ENCODE results near the gene LAMA4. TPM values are rescaled to one million over a fixed set of nuclear protein-coding genes. Genes with fewer than 3 reads are reported as not detected.

The LAMA4 gene
- total RNA-seq, 5 donors from 2014 or later (not counting 1 experiment from before 2014, with no cell fraction given): 0.25 to 0.85 (median 0.56) TPM; not detected in 2

GRCh38 chr6:112268019-112268418, 13.7 kb upstream of the LAMA4 start:
- no peak for ATAC-seq (replicated peaks in 1 of 4)
- Mint-ChIP-seq H3K27me3 (peaks cover 0 to 4% of the 10 kb centered on the region in 2 donors), H3K36me3 (no peaks in the 10 kb centered on the region), H3K9me3 (no peaks in the 10 kb centered on the region), H3K27ac (no peak overlapping the region), H3K4me1 (peaks cover 5 to 8% (median 7%) of the 10 kb centered on the region in 3 donors), H3K4me3 (no peak overlapping the region)
- Histone ChIP-seq H3K4me3 (ENCODE audit: control insufficient read depth in 1 of 2, extremely low read depth in 1 of 2, low read length in 1 of 2) (no peak overlapping the region), H3K36me3 (ENCODE audit: control insufficient read depth in 2 of 2, extremely low read depth in 1 of 2, insufficient read depth in 1 of 2, low read length in 1 of 2) (no peaks in the 10 kb centered on the region), H3K27me3 (replicated peaks in 1 of 2; ENCODE audit: control insufficient read depth in 2 of 2, extremely low read depth in 1 of 2, insufficient read depth in 2 of 2, low read length in 1 of 2) (no peaks in the 10 kb centered on the region), H3K4me1 (ENCODE audit: control insufficient read depth in 1 of 2, extremely low read depth in 1 of 2, insufficient read depth in 2 of 2, low read length in 2 of 2) (no peaks in the 10 kb centered on the region), H3K27ac (ENCODE audit: low read length) (no peak overlapping the region), H3K9me3 (no peaks in the 10 kb centered on the region)
- no peak for DNase-seq
- CTCF ChIA-PET: interaction anchor here in 1 of 2 donors (1.1 kb wide), 1 partner anchor 88 kb away, joined by 3 read pairs; no protein-coding TSS in a partner anchor
- POLR2A ChIA-PET: no interaction called here
- WGBS (ENCODE audit: insufficient coverage): no CpG with 5 or more reads among the region's 2 CpGs

DNA sequence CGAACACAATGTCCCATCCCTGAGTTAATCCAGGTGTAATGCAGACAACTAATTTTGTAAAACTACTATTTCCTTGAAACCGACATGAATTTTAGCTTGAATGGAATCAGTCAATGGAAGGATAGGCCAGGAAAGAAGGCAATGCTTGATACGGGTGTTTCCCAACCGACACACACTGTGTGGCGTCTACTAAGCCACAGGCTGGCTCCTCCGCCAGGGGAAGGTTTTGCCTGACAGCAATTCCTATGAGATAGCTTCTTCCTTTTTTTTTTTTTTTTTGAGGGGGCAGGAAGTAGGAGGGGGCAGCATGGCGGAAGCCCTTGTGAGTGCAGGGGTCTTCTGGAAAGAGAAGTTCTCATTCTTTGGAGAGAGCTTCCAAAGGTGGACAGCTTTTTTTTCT, 12.0 kb upstream of the LAMA4 start:
- POLR2A ChIA-PET: interaction anchor here in 1 of 2 donors (0.6 kb wide), 1 partner anchor 9 kb away, joined by 3 read pairs; no protein-coding TSS in a partner anchor

DNA sequence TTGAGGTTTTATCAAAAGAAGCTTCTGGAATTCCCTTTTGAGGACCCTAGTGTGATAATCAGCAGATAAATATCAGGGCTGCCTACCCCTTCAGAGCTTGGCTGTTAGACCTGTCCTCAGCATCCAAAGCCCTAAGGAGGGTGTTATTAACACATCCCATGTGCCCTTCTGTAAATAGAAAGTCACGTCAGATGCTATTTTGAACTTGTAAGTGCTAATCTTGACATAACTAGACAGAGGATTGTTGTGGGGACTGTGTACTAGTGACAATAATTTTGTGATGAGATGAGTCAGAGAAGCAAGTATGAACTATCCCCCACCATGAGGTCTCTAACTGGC, 4.9 kb upstream of the LAMA4 start:
- ATAC-seq (replicated peaks in 1 of 4) (no peak), DNase-seq (no peak)
- Mint-ChIP-seq H3K4me3 (no peak overlapping the region), H3K4me1 (peaks cover 4 to 6% (median 4%) of the 10 kb centered on the region in 3 donors), H3K27me3 (peaks cover 14 to 25% of the 10 kb centered on the region in 2 donors), H3K9me3 (no peaks in the 10 kb centered on the region), H3K36me3 (no peaks in the 10 kb centered on the region), H3K27ac (no peak overlapping the region)
- ChIA-PET POLR2A (no interaction called here), CTCF (no interaction called here)
- WGBS (ENCODE audit: insufficient coverage): no CpG with 5 or more reads among the region's 1 CpG
- Histone ChIP-seq H3K36me3 (ENCODE audit: control insufficient read depth in 2 of 2, extremely low read depth in 1 of 2, insufficient read depth in 1 of 2, low read length in 1 of 2) (no peaks in the 10 kb centered on the region), H3K27me3 (replicated peaks in 1 of 2; ENCODE audit: control insufficient read depth in 2 of 2, extremely low read depth in 1 of 2, insufficient read depth in 2 of 2, low read length in 1 of 2) (peaks cover 0 to 8% of the 10 kb centered on the region in 2 experiments), H3K9me3 (no peaks in the 10 kb centered on the region), H3K4me3 (ENCODE audit: control insufficient read depth in 1 of 2, extremely low read depth in 1 of 2, low read length in 1 of 2) (no peak overlapping the region), H3K27ac (ENCODE audit: low read length) (no peak overlapping the region), H3K4me1 (ENCODE audit: control insufficient read depth in 1 of 2, extremely low read depth in 1 of 2, insufficient read depth in 2 of 2, low read length in 2 of 2) (peaks cover 0 to 2% of the 10 kb centered on the region in 2 experiments)

More for the DNA sequence above, 12.0 kb upstream of the LAMA4 start:
- H3K27ac Mint-ChIP-seq: no peak overlapping the region
- 60% methylated on average over 2 of the region's 7 CpGs for WGBS (ENCODE audit: insufficient coverage)
- Histone ChIP-seq H3K36me3 (ENCODE audit: control insufficient read depth in 2 of 2, extremely low read depth in 1 of 2, insufficient read depth in 1 of 2, low read length in 1 of 2) (no peaks in the 10 kb centered on the region), H3K27ac (ENCODE audit: low read length) (no peak overlapping the region), H3K4me3 (ENCODE audit: control insufficient read depth in 1 of 2, extremely low read depth in 1 of 2, low read length in 1 of 2) (no peak overlapping the region), H3K9me3 (no peaks in the 10 kb centered on the region), H3K27me3 (replicated peaks in 1 of 2; ENCODE audit: control insufficient read depth in 2 of 2, extremely low read depth in 1 of 2, insufficient read depth in 2 of 2, low read length in 1 of 2) (no peaks in the 10 kb centered on the region), H3K4me1 (ENCODE audit: control insufficient read depth in 1 of 2, extremely low read depth in 1 of 2, insufficient read depth in 2 of 2, low read length in 2 of 2) (no peaks in the 10 kb centered on the region)
- H3K27me3 Mint-ChIP-seq: peaks cover 0 to 4% of the 10 kb centered on the region in 2 donors
- ATAC-seq (replicated peaks in 1 of 4): no peak
- CTCF ChIA-PET: interaction anchor here in 1 of 2 donors (0.6 kb wide), 1 partner anchor 248 kb away, joined by 6 read pairs; no protein-coding TSS in a partner anchor
- no peak overlapping the region for H3K4me3 Mint-ChIP-seq
- H3K36me3 Mint-ChIP-seq: no peaks in the 10 kb centered on the region
- H3K9me3 Mint-ChIP-seq: no peaks in the 10 kb centered on the region
- no peak for DNase-seq
- peaks cover 5 to 8% (median 7%) of the 10 kb centered on the region in 3 donors for H3K4me1 Mint-ChIP-seq

DNA sequence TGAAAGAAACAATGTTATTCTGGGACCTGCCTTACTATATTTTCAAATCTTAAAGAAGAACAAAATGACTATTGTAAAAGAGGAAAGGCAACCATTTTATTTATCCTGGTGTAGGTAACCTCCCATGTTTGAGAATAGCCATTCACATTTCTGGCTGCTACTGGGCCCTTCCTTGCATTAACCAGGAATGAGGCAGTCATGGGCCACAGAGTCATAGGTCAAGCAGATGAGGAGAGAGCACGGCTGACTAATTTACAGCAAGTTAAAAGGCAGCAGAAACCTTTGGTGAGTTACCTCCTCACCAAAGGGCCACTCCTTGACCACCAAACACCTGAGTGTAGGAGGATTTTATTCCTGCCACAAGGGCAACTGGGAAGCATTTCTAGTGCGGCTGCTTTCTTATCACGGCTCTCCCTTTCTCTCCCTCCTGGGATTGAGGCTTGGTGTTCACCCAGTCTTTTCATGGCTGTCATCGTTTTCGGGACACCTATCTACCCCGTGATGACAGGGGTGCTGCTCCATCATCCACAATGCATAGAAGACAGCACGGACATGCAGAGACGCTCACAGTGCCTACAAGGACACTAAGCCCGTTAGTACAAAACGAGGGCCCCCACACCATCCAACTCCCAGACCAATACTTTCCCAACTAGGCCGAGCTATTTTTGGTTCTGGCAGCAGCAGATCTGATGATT, 4.4 kb upstream of the LAMA4 start:
- CTCF ChIA-PET: no interaction called here
- no peaks in the 10 kb centered on the region for H3K36me3 Mint-ChIP-seq
- 97% methylated on average over 4 of the region's 11 CpGs for WGBS (ENCODE audit: insufficient coverage)

DNA sequence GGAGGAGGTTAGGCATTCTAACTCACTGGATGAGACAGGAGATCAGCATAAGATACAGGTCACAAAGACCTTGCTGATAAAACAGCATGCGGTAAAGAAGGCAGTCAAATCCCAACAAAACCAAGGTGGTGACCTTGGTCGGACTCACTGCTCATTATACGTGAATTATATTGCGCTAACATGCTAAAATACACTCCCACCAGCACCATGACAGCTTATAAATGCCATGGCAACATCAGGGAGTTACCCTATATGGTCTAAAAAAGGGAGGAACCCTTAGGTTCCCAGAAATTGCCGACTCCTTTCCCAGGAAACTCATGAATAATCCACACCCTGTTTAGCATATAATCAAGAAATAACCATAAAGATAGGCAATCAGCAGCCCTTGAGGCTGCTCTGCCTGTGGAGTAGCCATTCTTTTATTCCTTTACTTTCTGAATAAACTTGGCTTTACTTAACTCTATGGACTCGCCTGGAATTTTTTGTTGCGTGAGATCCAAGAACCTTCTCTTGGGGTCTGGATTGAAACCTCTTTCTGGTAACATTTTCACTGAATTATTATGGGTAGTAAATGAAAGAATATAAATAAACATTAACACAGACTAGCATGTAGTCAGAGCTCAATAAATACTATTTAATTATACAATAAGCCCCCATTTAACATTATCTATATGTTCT, 3.0 kb upstream of the LAMA4 start:
- Histone ChIP-seq H3K27ac (ENCODE audit: low read length) (no peak overlapping the region), H3K4me1 (ENCODE audit: control insufficient read depth in 1 of 2, extremely low read depth in 1 of 2, insufficient read depth in 2 of 2, low read length in 2 of 2) (peaks cover 0 to 11% of the 10 kb centered on the region in 2 experiments), H3K27me3 (replicated peaks in 1 of 2; ENCODE audit: control insufficient read depth in 2 of 2, extremely low read depth in 1 of 2, insufficient read depth in 2 of 2, low read length in 1 of 2) (peaks cover 0 to 18% of the 10 kb centered on the region in 2 experiments), H3K36me3 (ENCODE audit: control insufficient read depth in 2 of 2, extremely low read depth in 1 of 2, insufficient read depth in 1 of 2, low read length in 1 of 2) (no peaks in the 10 kb centered on the region), H3K9me3 (no peaks in the 10 kb centered on the region), H3K4me3 (ENCODE audit: control insufficient read depth in 1 of 2, extremely low read depth in 1 of 2, low read length in 1 of 2) (no peak overlapping the region)
- H3K27me3 Mint-ChIP-seq: peaks cover 28 to 34% of the 10 kb centered on the region in 2 donors
- no peaks in the 10 kb centered on the region for H3K36me3 Mint-ChIP-seq
- H3K4me1 Mint-ChIP-seq: peaks cover 15 to 16% (median 16%) of the 10 kb centered on the region in 3 donors
- H3K4me3 Mint-ChIP-seq: no peak overlapping the region
- WGBS (ENCODE audit: insufficient coverage): no CpG with 5 or more reads among the region's 7 CpGs
- DNase-seq: no peak
- ChIA-PET CTCF (interaction anchor here in 1 of 2 donors (0.5 to 0.7 kb wide), 2 partner anchors 17 to 41 kb away, joined by 3 read pairs; no protein-coding TSS in a partner anchor), POLR2A (interaction anchor here in 1 of 2 donors (0.6 kb wide), 1 partner anchor 9 kb away, joined by 3 read pairs; no protein-coding TSS in a partner anchor)
- no peak overlapping the region for H3K27ac Mint-ChIP-seq
- no peak for ATAC-seq (replicated peaks in 1 of 4)
- no peaks in the 10 kb centered on the region for H3K9me3 Mint-ChIP-seq

More for the DNA sequence above, 4.4 kb upstream of the LAMA4 start:
- POLR2A ChIA-PET: no interaction called here
- Histone ChIP-seq H3K27ac (ENCODE audit: low read length) (no peak overlapping the region), H3K27me3 (replicated peaks in 1 of 2; ENCODE audit: control insufficient read depth in 2 of 2, extremely low read depth in 1 of 2, insufficient read depth in 2 of 2, low read length in 1 of 2) (peaks cover 0 to 13% of the 10 kb centered on the region in 2 experiments), H3K36me3 (ENCODE audit: control insufficient read depth in 2 of 2, extremely low read depth in 1 of 2, insufficient read depth in 1 of 2, low read length in 1 of 2) (no peaks in the 10 kb centered on the region), H3K9me3 (no peaks in the 10 kb centered on the region), H3K4me1 (ENCODE audit: control insufficient read depth in 1 of 2, extremely low read depth in 1 of 2, insufficient read depth in 2 of 2, low read length in 2 of 2) (peaks cover 0 to 7% of the 10 kb centered on the region in 2 experiments), H3K4me3 (ENCODE audit: control insufficient read depth in 1 of 2, extremely low read depth in 1 of 2, low read length in 1 of 2) (no peak overlapping the region)
- H3K27ac Mint-ChIP-seq: no peak overlapping the region
- peaks cover 19 to 29% of the 10 kb centered on the region in 2 donors for H3K27me3 Mint-ChIP-seq
- ATAC-seq (replicated peaks in 1 of 4) (no peak), DNase-seq (no peak)
- no peak overlapping the region for H3K4me3 Mint-ChIP-seq
- no peaks in the 10 kb centered on the region for H3K9me3 Mint-ChIP-seq
- peaks cover 8 to 11% (median 9%) of the 10 kb centered on the region in 3 donors for H3K4me1 Mint-ChIP-seq

DNA sequence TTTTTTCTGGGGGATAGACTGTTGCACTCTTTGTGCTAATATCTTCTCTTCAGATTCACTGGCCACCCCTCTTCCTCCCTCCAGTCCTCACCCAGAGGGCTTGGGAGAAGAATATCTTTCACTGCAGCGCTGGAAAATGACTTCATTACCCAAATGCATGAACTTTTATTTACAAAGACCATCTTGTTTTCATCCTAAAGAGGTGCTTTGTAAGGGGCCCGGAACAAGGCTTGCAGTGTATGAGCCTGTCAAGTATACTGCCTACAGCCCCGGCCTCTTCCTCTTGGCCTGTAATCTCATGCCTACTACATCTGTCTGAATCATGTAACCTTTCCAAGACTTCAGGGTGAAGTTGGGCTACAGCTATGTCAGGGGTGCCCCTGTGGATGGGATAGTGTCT, 554 bp upstream of the LAMA4 start:
- Mint-ChIP-seq H3K27ac (no peak overlapping the region), H3K9me3 (no peaks in the 10 kb centered on the region), H3K27me3 (peaks cover 32 to 40% of the 10 kb centered on the region in 2 donors), H3K4me3 (peak overlapping the region in 1 of 3 donors; percentile 75), H3K36me3 (no peaks in the 10 kb centered on the region), H3K4me1 (peaks cover 15 to 16% (median 16%) of the 10 kb centered on the region in 3 donors)
- ATAC-seq (replicated peaks in 1 of 4): no peak
- no peak overlapping the region for H3K27ac ChIP-seq (ENCODE audit: low read length)
- no peak overlapping the region for H3K4me3 ChIP-seq (ENCODE audit: control insufficient read depth in 1 of 2, extremely low read depth in 1 of 2, low read length in 1 of 2)
- CTCF ChIA-PET: interaction anchor here in 1 of 2 donors (2.1 kb wide), 1 partner anchor 75 kb away, joined by 5 read pairs; no protein-coding TSS in a partner anchor
- WGBS (ENCODE audit: insufficient coverage): no CpG with 5 or more reads among the region's 3 CpGs
- POLR2A ChIA-PET: no interaction called here
- no peaks in the 10 kb centered on the region for H3K36me3 ChIP-seq (ENCODE audit: control insufficient read depth in 2 of 2, extremely low read depth in 1 of 2, insufficient read depth in 1 of 2, low read length in 1 of 2)
- H3K9me3 ChIP-seq: no peaks in the 10 kb centered on the region
- DNase-seq: no peak
- H3K27me3 ChIP-seq (replicated peaks in 1 of 2; ENCODE audit: control insufficient read depth in 2 of 2, extremely low read depth in 1 of 2, insufficient read depth in 2 of 2, low read length in 1 of 2): peaks cover 5 to 18% of the 10 kb centered on the region in 2 experiments
- H3K4me1 ChIP-seq (ENCODE audit: control insufficient read depth in 1 of 2, extremely low read depth in 1 of 2, insufficient read depth in 2 of 2, low read length in 2 of 2): peaks cover 0 to 11% of the 10 kb centered on the region in 2 experiments
